GM18870 (cell line): ENCODE results near the gene RGS9.

Experiments
- ATAC-seq: cut with Tn5 transposase; IDR thresholded peaks from one replicate; pipeline ENCODE4 v1.9.1; 2021; ENCODE audit warnings: moderate library complexity; ENCODE audit not compliant: unreplicated experiment

RGS9 gene

GRCh38 chr17:65246252-65246651, 109.1 kb downstream of the RGS9 start:
- ATAC-seq: no peak

GRCh38 chr17:65249774-65250173, 112.6 kb downstream of the RGS9 start:
- no peak for ATAC-seq

- ATAC-seq: no peak
Observed at GRCh38 chr17:65254166-65254565, 117.0 kb downstream of the RGS9 start.

- ATAC-seq: no peak
Observed at GRCh38 chr17:65259281-65259680, 122.1 kb downstream of the RGS9 start.

- no peak for ATAC-seq
Observed at GRCh38 chr17:65259696-65260485, 122.7 kb downstream of the RGS9 start.

- ATAC-seq: no peak
Observed at GRCh38 chr17:65260626-65261025, 123.5 kb downstream of the RGS9 start.

GRCh38 chr17:65261152-65261551, 124.0 kb downstream of the RGS9 start:
- no peak for ATAC-seq

- no peak for ATAC-seq
Observed at GRCh38 chr17:65261682-65262636, 124.8 kb downstream of the RGS9 start.

- ATAC-seq: no peak
Observed at GRCh38 chr17:65265276-65265675, 128.1 kb downstream of the RGS9 start.

- ATAC-seq: no peak
Observed at GRCh38 chr17:65268832-65269231, 131.7 kb downstream of the RGS9 start.

GRCh38 chr17:65270499-65271253, 133.5 kb downstream of the RGS9 start:
- ATAC-seq: no peak

- ATAC-seq: no peak
Observed at GRCh38 chr17:65271296-65271695, 134.1 kb downstream of the RGS9 start.
